Ascending aorta (tissue), 2 donors: ENCODE results near the gene GYG2. TPM values are rescaled to one million over a fixed set of nuclear protein-coding genes. Genes with fewer than 3 reads are reported as not detected.

Experiments used
- DNase-seq, 2 donors: peaks; one replicate each; pipeline ENCODE4 v3.0.0-alpha.2; 2019; ENCODE audit warnings: low spot score in 2 of 2
- H3K27ac ChIP-seq, 2 donors: fragments of 200-600 bp; sonication (generic); one replicate each; pipeline ENCODE4 v1.5.1; 2016 to 2017; ENCODE audit warnings: mild to moderate bottlenecking in 1 of 2
- H3K27me3 ChIP-seq: fragments of 200-600 bp; sonication (generic); one replicate; pipeline ENCODE4 v1.5.1; 2017
- H3K36me3 ChIP-seq, 2 donors: fragments of 200-600 bp; sonication (generic); one replicate each; pipeline ENCODE4 v1.5.1; 2016
- H3K4me1 ChIP-seq, 2 donors: fragments of 200-600 bp; sonication (generic); one replicate each; pipeline ENCODE4 v1.5.1; 2016 to 2017; ENCODE audit warnings: mild to moderate bottlenecking in 1 of 2
- H3K4me3 ChIP-seq, 2 donors: fragments of 200-600 bp; sonication (generic); one replicate each; pipeline ENCODE4 v1.5.1; 2016 to 2017; ENCODE audit warnings: mild to moderate bottlenecking in 1 of 2
- H3K9me3 ChIP-seq, 2 donors: fragments of 200-600 bp; sonication (generic); one replicate each; pipeline ENCODE4 v1.5.1; 2016
- intact Hi-C: fragments of 100-400 bp; cut with DNase I; formaldehyde crosslinking; loops from one replicate; pipeline ENCODE4 v1.15.1; 2023
- total RNA-seq: library from RNA; depleted of rRNA; stranded (reverse); fragments of >200 nt; gene quantifications from one replicate; pipeline ENCODE4 v1.1.0, GENCODE V29; 2016
- TF ChIP-seq, protein P1 (sequence below), 3 experiments: fragments of 200-600 bp in 2 of 3; fragments of 450-650 bp in 1 of 3; sonication (generic) in 2 of 3; IDR thresholded peaks; one replicate each; pipeline ENCODE4 v1.5.1; 2016 to 2019; ENCODE audit warnings: antibody characterized with exemption in 3 of 3, mild to moderate bottlenecking in 1 of 3, moderate library complexity in 1 of 3

Gene GYG2
- total RNA-seq, 1 donor from 2014 or later, result 0.64 TPM

DNA sequence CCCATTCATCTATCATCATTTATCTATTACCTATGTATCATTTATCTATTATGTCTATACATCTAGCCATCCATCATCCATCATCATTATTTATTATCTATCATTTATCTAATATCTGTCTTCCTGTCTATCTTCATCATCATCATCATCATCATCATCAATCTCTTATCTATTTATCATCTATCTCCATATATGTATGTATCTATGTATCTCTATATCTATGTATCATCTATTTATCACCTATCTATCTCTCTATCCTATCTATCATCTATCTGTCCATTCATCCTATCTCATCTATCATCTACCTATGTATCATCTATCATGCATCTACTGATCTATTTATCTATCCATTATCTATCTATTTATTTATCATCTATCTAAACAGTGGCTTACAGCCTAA is 3.8 kb upstream of the GYG2 start:
- Histone ChIP-seq H3K9me3 (no peaks in the 10 kb centered on the region), H3K4me3 (no peak overlapping the region), H3K4me1 (peaks cover 0 to 5% of the 10 kb centered on the region in 2 donors), H3K36me3 (no peaks in the 10 kb centered on the region), H3K27ac (no peak overlapping the region), H3K27me3 (peaks cover 5% of the 10 kb centered on the region)
- TF ChIP-seq, protein P1, sequence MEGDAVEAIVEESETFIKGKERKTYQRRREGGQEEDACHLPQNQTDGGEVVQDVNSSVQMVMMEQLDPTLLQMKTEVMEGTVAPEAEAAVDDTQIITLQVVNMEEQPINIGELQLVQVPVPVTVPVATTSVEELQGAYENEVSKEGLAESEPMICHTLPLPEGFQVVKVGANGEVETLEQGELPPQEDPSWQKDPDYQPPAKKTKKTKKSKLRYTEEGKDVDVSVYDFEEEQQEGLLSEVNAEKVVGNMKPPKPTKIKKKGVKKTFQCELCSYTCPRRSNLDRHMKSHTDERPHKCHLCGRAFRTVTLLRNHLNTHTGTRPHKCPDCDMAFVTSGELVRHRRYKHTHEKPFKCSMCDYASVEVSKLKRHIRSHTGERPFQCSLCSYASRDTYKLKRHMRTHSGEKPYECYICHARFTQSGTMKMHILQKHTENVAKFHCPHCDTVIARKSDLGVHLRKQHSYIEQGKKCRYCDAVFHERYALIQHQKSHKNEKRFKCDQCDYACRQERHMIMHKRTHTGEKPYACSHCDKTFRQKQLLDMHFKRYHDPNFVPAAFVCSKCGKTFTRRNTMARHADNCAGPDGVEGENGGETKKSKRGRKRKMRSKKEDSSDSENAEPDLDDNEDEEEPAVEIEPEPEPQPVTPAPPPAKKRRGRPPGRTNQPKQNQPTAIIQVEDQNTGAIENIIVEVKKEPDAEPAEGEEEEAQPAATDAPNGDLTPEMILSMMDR (IDR thresholded peaks at IDR 0.05), result no peak
- intact Hi-C loops, result no loop called here
- no peak for DNase-seq

GRCh38 chrX:2828959-2829411 is 255 bp downstream of the GYG2 start:
- intact Hi-C loops, result no loop called here
- Histone ChIP-seq H3K9me3 (no peaks in the 10 kb centered on the region), H3K27me3 (peaks cover 9% of the 10 kb centered on the region), H3K27ac (no peak overlapping the region), H3K4me1 (peaks cover 0 to 6% of the 10 kb centered on the region in 2 donors), H3K4me3 (peak overlapping the region; percentile 48 to 67), H3K36me3 (no peaks in the 10 kb centered on the region)
- TF ChIP-seq, protein P1 (IDR thresholded peaks at IDR 0.05), result no peak
- DNase-seq, result no peak

DNA sequence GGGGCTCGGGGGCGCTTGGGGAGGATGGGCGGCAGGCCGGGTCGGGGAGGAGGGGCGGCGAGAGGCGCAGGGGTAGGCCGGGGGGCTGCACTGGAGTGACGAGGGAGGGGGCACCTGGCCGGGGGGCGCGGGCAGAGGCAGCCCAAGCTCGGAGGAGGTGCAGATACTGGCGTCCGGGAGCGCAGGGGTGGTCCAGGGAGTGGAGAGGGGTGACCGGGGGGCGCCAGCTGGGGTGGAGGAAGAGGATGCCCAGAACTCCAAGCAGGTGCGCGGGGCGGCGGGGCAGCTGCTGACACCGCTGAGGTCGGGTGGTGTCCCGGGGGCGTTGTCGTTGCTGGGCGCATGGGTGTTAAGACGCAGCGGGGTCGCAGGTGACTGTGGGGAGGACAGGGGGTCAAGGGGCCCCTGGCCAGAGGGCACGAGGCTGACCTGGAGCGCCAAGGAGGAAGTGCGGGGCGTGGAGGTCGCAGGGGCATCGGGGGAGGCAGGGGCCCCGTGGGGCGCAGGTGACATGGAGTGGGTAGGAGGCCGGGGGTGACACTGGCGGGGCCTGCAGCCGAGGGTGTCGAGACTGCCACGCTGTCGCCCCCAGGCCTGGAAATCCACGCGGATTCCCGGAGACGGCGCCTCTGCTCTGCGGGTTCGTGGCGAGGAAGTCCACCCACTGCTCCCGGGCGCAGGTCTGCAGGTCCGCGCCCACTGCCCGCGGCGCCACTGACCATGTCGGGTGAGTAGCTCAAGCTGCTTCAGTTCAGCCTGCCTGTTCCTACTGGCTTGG is 928 bp downstream of the GYG2 start:
- Histone ChIP-seq H3K4me1 (peaks cover 0 to 6% of the 10 kb centered on the region in 2 donors), H3K9me3 (no peaks in the 10 kb centered on the region), H3K4me3 (peak overlapping the region; percentile 48 to 67), H3K27ac (no peak overlapping the region), H3K36me3 (no peaks in the 10 kb centered on the region), H3K27me3 (peaks cover 9% of the 10 kb centered on the region)
- peak in 1 of 2 donors; percentile 55 for DNase-seq
- intact Hi-C loops, result no loop called here
- TF ChIP-seq, protein P1 (IDR thresholded peaks at IDR 0.05), result no peak

DNA sequence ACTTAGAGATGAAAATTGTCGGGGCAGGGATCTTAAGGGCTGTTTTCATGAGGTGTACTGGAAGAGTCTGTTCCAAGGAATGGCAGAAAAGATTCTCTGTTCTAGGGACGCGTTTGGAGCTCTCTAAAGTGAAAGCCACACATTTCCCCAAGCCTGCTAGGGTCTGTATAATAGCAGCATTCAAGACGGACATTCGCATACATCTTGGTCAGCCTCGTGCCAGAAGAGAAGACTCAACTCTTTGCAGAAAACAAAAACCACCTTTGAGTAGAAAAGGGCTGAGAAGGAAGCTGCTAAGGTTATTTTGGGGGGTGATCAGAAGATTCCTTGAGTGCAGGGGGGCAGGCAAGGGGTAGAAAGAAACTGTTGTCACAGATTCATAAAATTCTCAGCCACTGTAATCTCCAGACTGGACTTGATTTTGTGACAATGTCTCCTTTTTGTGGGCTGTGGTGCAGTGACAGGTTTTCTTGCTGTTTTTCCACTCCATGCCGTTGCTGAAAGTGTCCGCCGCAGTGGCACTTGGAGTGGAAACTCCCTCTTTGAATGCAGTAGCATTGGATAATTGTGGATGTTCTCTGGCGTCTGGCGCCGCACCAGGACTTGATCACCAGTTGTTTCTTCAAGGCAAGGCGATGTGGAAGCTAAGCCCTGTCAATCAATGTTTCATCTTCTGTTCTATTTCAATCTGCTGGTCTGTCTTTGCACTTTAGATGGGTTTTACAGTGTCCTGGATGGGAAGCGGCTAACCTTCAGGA is 2.9 kb downstream of the GYG2 start:
- peak in 1 of 2 donors; percentile 46 for DNase-seq
- H3K9me3 ChIP-seq, result no peaks in the 10 kb centered on the region
- intact Hi-C loops, result no loop called here
- no peak overlapping the region for H3K27ac ChIP-seq
- peaks cover 9% of the 10 kb centered on the region for H3K27me3 ChIP-seq
- H3K4me1 ChIP-seq, result peaks cover 0 to 6% of the 10 kb centered on the region in 2 donors
- H3K36me3 ChIP-seq, result no peaks in the 10 kb centered on the region
- no peak overlapping the region for H3K4me3 ChIP-seq
- TF ChIP-seq, protein P1 (IDR thresholded peaks at IDR 0.05), result no peak

DNA sequence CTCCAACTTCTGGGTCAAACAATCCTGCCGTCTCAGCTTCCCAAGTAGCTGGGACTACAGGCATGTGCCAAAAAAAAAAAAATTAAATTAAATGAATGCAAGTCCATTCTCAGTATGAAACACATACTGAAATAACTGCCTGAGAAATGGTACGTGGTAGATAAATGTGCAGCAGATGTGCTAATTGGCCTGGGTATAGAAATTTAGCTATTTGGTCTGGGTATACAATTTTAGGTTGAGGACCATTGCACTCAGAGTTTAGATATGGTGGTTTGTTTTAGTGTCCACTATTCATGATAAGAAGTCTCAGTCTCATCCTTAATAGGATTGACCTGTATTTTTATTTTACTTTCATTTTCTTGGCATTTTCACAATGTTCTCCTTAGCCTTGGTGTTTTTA is 9.2 kb downstream of the GYG2 start:
- DNase-seq, result no peak
- intact Hi-C loops, result no loop called here
- peaks cover 0 to 13% of the 10 kb centered on the region in 2 donors for H3K9me3 ChIP-seq
- no peaks in the 10 kb centered on the region for H3K4me1 ChIP-seq
- no peaks in the 10 kb centered on the region for H3K36me3 ChIP-seq
- TF ChIP-seq, protein P1 (IDR thresholded peaks at IDR 0.05), result no peak
- H3K27ac ChIP-seq, result no peak overlapping the region
- H3K27me3 ChIP-seq, result no peaks in the 10 kb centered on the region
- no peak overlapping the region for H3K4me3 ChIP-seq
